Fibroblast of lung (primary cell): ENCODE data around the gene CAMK2B.

Source experiments
- CTCF ChIP-seq, 2 donors: IDR thresholded peaks in 1 of 2; conservative IDR thresholded peaks in 1 of 2; 1 replicate in 1 of 2; 2 replicates in 1 of 2; pipeline ENCODE4 v1.5.1; 2011 to 2012; ENCODE audit warnings: low read length in 2 of 2, control low read depth in 1 of 2, inconsistent platforms in 1 of 2, low read depth in 1 of 2, mild to moderate bottlenecking in 1 of 2
- EZH2 ChIP-seq: IDR thresholded peaks from 2 replicates; pipeline ENCODE4 v1.5.1; 2012; ENCODE audit warnings: low read length, control low read depth, mild to moderate bottlenecking; ENCODE audit errors: missing control alignments

DNA sequence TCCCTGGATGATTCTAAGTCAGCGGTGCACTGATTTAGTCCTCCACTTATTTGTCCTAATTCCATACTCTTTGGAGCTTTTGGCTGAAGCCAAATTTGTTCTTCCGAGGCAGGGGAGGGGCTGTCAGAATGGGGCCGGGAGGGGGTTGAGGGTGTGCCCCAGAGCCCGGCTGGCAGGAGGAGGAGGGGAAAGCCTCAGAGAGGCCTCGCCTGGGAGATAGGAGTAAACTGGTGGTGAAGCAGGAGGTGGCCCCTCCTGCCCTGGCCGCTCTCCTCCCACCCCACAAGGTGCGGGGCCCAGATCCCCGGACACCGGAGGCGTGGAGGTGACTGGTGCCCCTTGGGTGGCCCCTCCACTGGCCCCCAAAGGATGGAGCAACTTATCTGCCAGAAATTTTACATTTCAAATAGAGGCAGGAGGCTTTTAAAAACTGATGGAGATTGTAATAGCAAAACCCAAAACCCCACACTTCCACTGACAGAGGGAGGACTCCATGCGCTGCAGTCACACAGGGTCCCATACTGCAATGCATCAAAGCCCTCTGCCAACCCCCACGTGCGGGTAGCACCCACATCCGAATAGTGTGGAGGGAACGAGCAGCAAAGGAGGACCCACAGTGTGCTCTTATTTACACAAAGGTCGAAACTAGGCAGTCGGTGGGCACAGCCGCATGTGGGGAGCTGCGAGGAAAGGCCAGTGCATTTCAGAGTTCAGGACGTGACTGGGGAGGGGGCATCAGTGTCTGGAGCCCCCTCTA lies 61.9 kb downstream of the CAMK2B start:
- TF ChIP-seq CTCF (conservative IDR thresholded peaks at IDR 0.05 in 1 of 2, IDR thresholded peaks at IDR 0.05 in 1 of 2; ENCODE audit: low read depth in 1 of 2, low read length in 2 of 2) (no peak), EZH2 (no peak)
